Loucy (cell line): Measurements from ENCODE around the gene MEGF9.

Experiments used
- H2AFZ ChIP-seq: fragments of 200-600 bp; sonication (generic); 2 replicates; pipeline ENCODE4 v1.6.0; 2016; ENCODE audit warnings: antibody characterized with exemption, mild to moderate bottlenecking, low read length, moderate library complexity
- H3F3A ChIP-seq: fragments of 200-600 bp; 2 replicates; pipeline ENCODE4 v1.6.0; 2016; ENCODE audit warnings: antibody characterized with exemption, low read depth, mild to moderate bottlenecking
- H3K27me3 ChIP-seq: fragments of 200-600 bp; sonication (generic); 2 replicates; pipeline ENCODE4 v1.6.1; 2014; ENCODE audit warnings: low read length, mild to moderate bottlenecking; ENCODE audit not compliant: insufficient read depth, poor library complexity, severe bottlenecking
- H3K36me3 ChIP-seq: fragments of 200-600 bp; sonication (generic); 2 replicates; pipeline ENCODE4 v1.6.1; 2016; ENCODE audit warnings: low read length; ENCODE audit not compliant: insufficient read depth
- H3K4me1 ChIP-seq: fragments of 200-600 bp; sonication (generic); 2 replicates; pipeline ENCODE4 v1.5.1; 2014; ENCODE audit warnings: low read length, mild to moderate bottlenecking; ENCODE audit not compliant: insufficient read depth, poor library complexity, severe bottlenecking
- H3K4me2 ChIP-seq: fragments of 200-600 bp; sonication (generic); 2 replicates; pipeline ENCODE4 v1.6.0; 2014; ENCODE audit warnings: antibody characterized with exemption, low read length, low read depth, mild to moderate bottlenecking; ENCODE audit not compliant: poor library complexity, severe bottlenecking
- H3K4me3 ChIP-seq: fragments of 200-600 bp; sonication (generic); 2 replicates; pipeline ENCODE4 v1.5.1; 2014; ENCODE audit warnings: low read length, mild to moderate bottlenecking, mixed read lengths; ENCODE audit not compliant: poor library complexity, severe bottlenecking
- H3K79me2 ChIP-seq: fragments of 200-600 bp; sonication (generic); 2 replicates; pipeline ENCODE4 v1.6.1; 2014; ENCODE audit warnings: low read length; ENCODE audit not compliant: insufficient read depth
- H3K9ac ChIP-seq: fragments of 200-600 bp; sonication (generic); 2 replicates; pipeline ENCODE4 v1.6.0; 2014; ENCODE audit warnings: mild to moderate bottlenecking, low read depth, low read length, moderate library complexity; ENCODE audit not compliant: poor library complexity, severe bottlenecking
- H3K9me2 ChIP-seq: fragments of 200-600 bp; sonication (generic); replicated peaks from 2 replicates; pipeline ENCODE4 v1.6.1; 2016; ENCODE audit warnings: low read depth, low read length, mixed read lengths
- H3K9me3 ChIP-seq: fragments of 200-600 bp; sonication (generic); 2 replicates; pipeline ENCODE4 v1.6.1; 2014; ENCODE audit warnings: mild to moderate bottlenecking, antibody characterized with exemption, low read length, low read depth; ENCODE audit not compliant: insufficient read depth
- H4K20me1 ChIP-seq: fragments of 200-600 bp; sonication (generic); 2 replicates; pipeline ENCODE4 v1.6.0; 2014; ENCODE audit warnings: antibody characterized with exemption, low read length, mild to moderate bottlenecking; ENCODE audit not compliant: insufficient read depth, poor library complexity, severe bottlenecking
- CTCF ChIP-seq: fragments of 200-600 bp; sonication (generic); conservative IDR thresholded peaks from 2 replicates; pipeline ENCODE4 v1.5.1; 2014; ENCODE audit warnings: mild to moderate bottlenecking, antibody characterized with exemption, low read length
- EZH2phosphoT487 ChIP-seq: fragments of 200-600 bp; IDR thresholded peaks from 2 replicates; pipeline ENCODE4 v1.6.1; 2018; ENCODE audit warnings: antibody characterized with exemption, mild to moderate bottlenecking, moderate library complexity, borderline replicate concordance

The MEGF9 gene

GRCh38 chr9:120612218-120612617, 102.1 kb downstream of the MEGF9 start:
- Histone ChIP-seq H3K79me2 (no peaks in the 10 kb centered on the region), H3F3A (no peaks in the 10 kb centered on the region), H3K9me2 (no peaks in the 10 kb centered on the region), H3K9ac (no peak overlapping the region), H3K9me3 (no peaks in the 10 kb centered on the region), H3K4me2 (no peak overlapping the region), H3K4me1 (no peaks in the 10 kb centered on the region), H4K20me1 (no peaks in the 10 kb centered on the region), H3K4me3 (no peak overlapping the region), H2AFZ (no peak overlapping the region), H3K36me3 (peaks cover 10% of the 10 kb centered on the region; the same call in 1 of the 2 replicates), H3K27me3 (no peaks in the 10 kb centered on the region)
- TF ChIP-seq CTCF (peak; percentile 68), EZH2phosphoT487 (no peak)

GRCh38 chr9:120611690-120612068, 102.6 kb downstream of the MEGF9 start:
- Histone ChIP-seq H3K4me2 (no peak overlapping the region), H3K79me2 (no peaks in the 10 kb centered on the region), H2AFZ (no peak overlapping the region), H3K9me3 (no peaks in the 10 kb centered on the region), H3K9me2 (no peaks in the 10 kb centered on the region), H3K4me1 (no peaks in the 10 kb centered on the region), H4K20me1 (no peaks in the 10 kb centered on the region), H3K36me3 (peaks cover 15% of the 10 kb centered on the region; the same call in 1 of the 2 replicates), H3K27me3 (no peaks in the 10 kb centered on the region), H3F3A (no peaks in the 10 kb centered on the region), H3K9ac (peak overlapping the region; percentile 16), H3K4me3 (no peak overlapping the region)
- no peak for TF ChIP-seq CTCF
- no peak for TF ChIP-seq EZH2phosphoT487

GRCh38 chr9:120610975-120611689, 103.1 kb downstream of the MEGF9 start:
- no peaks in the 10 kb centered on the region for H3K4me1 ChIP-seq
- H3F3A ChIP-seq = no peaks in the 10 kb centered on the region
- H3K4me3 ChIP-seq = no peak overlapping the region
- H3K9ac ChIP-seq = peak overlapping the region; percentile 16
- H2AFZ ChIP-seq = no peak overlapping the region
- H3K9me2 ChIP-seq = no peaks in the 10 kb centered on the region
- H3K36me3 ChIP-seq = peaks cover 15% of the 10 kb centered on the region; the same call in 1 of the 2 replicates
- H3K79me2 ChIP-seq = no peaks in the 10 kb centered on the region
- no peak overlapping the region for H3K4me2 ChIP-seq
- H4K20me1 ChIP-seq = no peaks in the 10 kb centered on the region
- no peaks in the 10 kb centered on the region for H3K9me3 ChIP-seq
- peak; percentile 64 for TF ChIP-seq CTCF
- TF ChIP-seq EZH2phosphoT487 = no peak
- H3K27me3 ChIP-seq = no peaks in the 10 kb centered on the region
